Mucosa of stomach (tissue), 1 donor: ENCODE data around the gene RPS19.

ENCODE experiments used
- H3K27me3 ChIP-seq: one replicate; pipeline ENCODE4 v1.7.0; 2013; ENCODE audit warnings: mild to moderate bottlenecking, low read length; ENCODE audit not compliant: control insufficient read depth, insufficient read depth
- H3K36me3 ChIP-seq: one replicate; pipeline ENCODE4 v1.7.0; 2013; ENCODE audit warnings: low read length; ENCODE audit not compliant: control insufficient read depth, insufficient read depth
- H3K4me1 ChIP-seq: one replicate; pipeline ENCODE4 v1.7.0; 2013; ENCODE audit warnings: mild to moderate bottlenecking, low read length; ENCODE audit not compliant: control insufficient read depth, insufficient read depth
- H3K4me3 ChIP-seq: one replicate; pipeline ENCODE4 v1.7.0; 2013; ENCODE audit warnings: low read length
- H3K9ac ChIP-seq: one replicate; pipeline ENCODE4 v1.7.0; 2013; ENCODE audit warnings: mild to moderate bottlenecking, low read length, moderate library complexity
- H3K9me3 ChIP-seq: one replicate; pipeline ENCODE4 v1.7.0; 2013; ENCODE audit warnings: mild to moderate bottlenecking, low read length, moderate library complexity; ENCODE audit not compliant: control insufficient read depth
- donor health status: Pancreatic carcinoma.

The RPS19 gene

GRCh38 chr19:41845001-41845050, 15.2 kb upstream of the RPS19 start, which contains the start of gene DMRTC2:
TSS of gene DMRTC2 (plus strand) at chr19:41845042. CDS start at chr19:41847429, 2,387 bp downstream.
- H3K4me1 ChIP-seq: no peaks in the 10 kb centered on the region
- H3K27me3 ChIP-seq: no peaks in the 10 kb centered on the region
- H3K4me3 ChIP-seq: no peak within 1 kb of the TSS
- no peaks in the 10 kb centered on the region for H3K9me3 ChIP-seq
- H3K36me3 ChIP-seq: no peaks in the 10 kb centered on the region
- H3K9ac ChIP-seq: no peak within 1 kb of the TSS

GRCh38 chr19:41845051-41845590, 14.9 kb upstream of the RPS19 start:
- Histone ChIP-seq H3K27me3 (no peaks in the 10 kb centered on the region), H3K4me3 (no peak overlapping the region), H3K4me1 (no peaks in the 10 kb centered on the region), H3K36me3 (no peaks in the 10 kb centered on the region), H3K9ac (no peak overlapping the region), H3K9me3 (no peaks in the 10 kb centered on the region)

- no peaks in the 10 kb centered on the region for H3K4me1 ChIP-seq
- H3K9me3 ChIP-seq: no peaks in the 10 kb centered on the region
- H3K9ac ChIP-seq: no peak overlapping the region
- H3K4me3 ChIP-seq: no peak overlapping the region
- H3K27me3 ChIP-seq: peaks cover 6% of the 10 kb centered on the region
- H3K36me3 ChIP-seq: no peaks in the 10 kb centered on the region
Observed at GRCh38 chr19:41847351-41848105, 12.5 kb upstream of the RPS19 start.

DNA sequence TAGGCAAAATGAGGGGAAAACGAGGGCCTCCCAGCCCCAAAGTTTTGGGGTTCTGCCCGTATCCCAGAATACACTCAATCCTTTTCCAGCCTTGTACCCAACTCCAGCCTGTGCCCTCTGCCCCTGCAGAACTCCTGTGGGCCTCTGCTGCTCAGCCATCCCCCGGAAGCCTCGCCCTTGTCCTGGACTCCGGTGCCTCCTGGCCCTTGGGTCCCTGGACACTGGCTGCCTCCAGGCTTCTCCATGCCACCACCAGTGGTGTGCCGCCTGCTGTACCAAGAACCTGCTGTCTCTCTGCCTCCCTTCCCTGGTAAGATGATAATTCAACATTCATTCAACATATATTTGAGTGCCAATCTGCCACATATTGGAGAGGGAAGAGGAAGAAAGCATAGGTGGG, 11.4 kb upstream of the RPS19 start:
- H3K9ac ChIP-seq: no peak overlapping the region
- H3K4me3 ChIP-seq: no peak overlapping the region
- H3K36me3 ChIP-seq: no peaks in the 10 kb centered on the region
- H3K9me3 ChIP-seq: no peaks in the 10 kb centered on the region
- no peaks in the 10 kb centered on the region for H3K4me1 ChIP-seq
- peaks cover 10% of the 10 kb centered on the region for H3K27me3 ChIP-seq

DNA sequence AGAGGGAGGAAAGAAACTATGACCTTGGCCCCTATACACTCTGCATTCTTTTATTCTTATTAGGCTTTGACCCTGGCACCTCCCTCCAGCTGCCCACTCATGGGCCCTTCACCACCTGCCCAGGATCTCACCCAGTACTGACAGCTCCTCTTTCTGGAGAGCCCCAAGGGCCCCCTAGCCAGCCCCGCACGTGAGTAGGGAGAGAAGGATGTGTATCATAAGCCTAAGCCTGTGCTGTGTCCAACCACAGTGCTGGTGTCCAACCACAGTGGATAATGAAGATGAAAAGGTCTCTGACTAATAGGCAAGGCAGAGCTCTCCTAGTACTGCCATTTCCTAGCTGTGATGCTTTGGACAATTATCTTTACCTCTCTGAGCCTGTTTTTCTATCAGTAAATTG, 11.0 kb upstream of the RPS19 start:
- no peak overlapping the region for H3K4me3 ChIP-seq
- no peaks in the 10 kb centered on the region for H3K9me3 ChIP-seq
- H3K4me1 ChIP-seq: no peaks in the 10 kb centered on the region
- no peak overlapping the region for H3K9ac ChIP-seq
- peaks cover 10% of the 10 kb centered on the region for H3K27me3 ChIP-seq
- no peaks in the 10 kb centered on the region for H3K36me3 ChIP-seq

DNA sequence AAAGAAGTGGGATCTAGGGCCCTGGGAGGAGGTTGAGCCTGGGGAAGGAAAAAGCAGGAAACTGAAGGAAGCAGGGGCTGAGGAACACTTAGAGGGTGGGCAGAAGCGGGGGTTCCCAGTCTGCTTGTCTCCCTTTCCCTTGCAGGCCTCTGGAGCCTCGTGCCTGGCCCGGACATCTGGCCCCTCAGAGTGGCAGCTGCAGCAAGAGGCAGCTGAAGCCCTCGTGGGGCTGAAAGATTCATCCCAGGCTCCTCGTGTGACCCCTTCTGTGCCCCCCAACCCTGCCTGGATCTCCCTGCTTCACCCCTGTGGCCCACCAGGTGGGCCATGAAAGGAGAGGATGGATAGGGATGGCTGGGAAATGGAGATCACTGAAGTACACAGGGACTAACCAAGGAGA, 9.7 kb upstream of the RPS19 start:
- Histone ChIP-seq H3K4me1 (no peaks in the 10 kb centered on the region), H3K36me3 (no peaks in the 10 kb centered on the region), H3K4me3 (no peak overlapping the region), H3K9ac (no peak overlapping the region), H3K27me3 (peaks cover 10% of the 10 kb centered on the region), H3K9me3 (no peaks in the 10 kb centered on the region)

GRCh38 chr19:41851456-41851855, 8.6 kb upstream of the RPS19 start:
- H3K9me3 ChIP-seq: no peaks in the 10 kb centered on the region
- no peaks in the 10 kb centered on the region for H3K4me1 ChIP-seq
- H3K36me3 ChIP-seq: no peaks in the 10 kb centered on the region
- no peak overlapping the region for H3K9ac ChIP-seq
- H3K27me3 ChIP-seq: peaks cover 10% of the 10 kb centered on the region
- no peak overlapping the region for H3K4me3 ChIP-seq

GRCh38 chr19:41853344-41853743, 6.7 kb upstream of the RPS19 start:
- Histone ChIP-seq H3K9ac (no peak overlapping the region), H3K9me3 (no peaks in the 10 kb centered on the region), H3K4me1 (no peaks in the 10 kb centered on the region), H3K36me3 (no peaks in the 10 kb centered on the region), H3K27me3 (peaks cover 10% of the 10 kb centered on the region), H3K4me3 (no peak overlapping the region)

GRCh38 chr19:41853768-41854167, 6.3 kb upstream of the RPS19 start:
- H3K4me3 ChIP-seq: no peak overlapping the region
- no peaks in the 10 kb centered on the region for H3K9me3 ChIP-seq
- H3K4me1 ChIP-seq: no peaks in the 10 kb centered on the region
- peaks cover 10% of the 10 kb centered on the region for H3K27me3 ChIP-seq
- H3K9ac ChIP-seq: no peak overlapping the region
- no peaks in the 10 kb centered on the region for H3K36me3 ChIP-seq

DNA sequence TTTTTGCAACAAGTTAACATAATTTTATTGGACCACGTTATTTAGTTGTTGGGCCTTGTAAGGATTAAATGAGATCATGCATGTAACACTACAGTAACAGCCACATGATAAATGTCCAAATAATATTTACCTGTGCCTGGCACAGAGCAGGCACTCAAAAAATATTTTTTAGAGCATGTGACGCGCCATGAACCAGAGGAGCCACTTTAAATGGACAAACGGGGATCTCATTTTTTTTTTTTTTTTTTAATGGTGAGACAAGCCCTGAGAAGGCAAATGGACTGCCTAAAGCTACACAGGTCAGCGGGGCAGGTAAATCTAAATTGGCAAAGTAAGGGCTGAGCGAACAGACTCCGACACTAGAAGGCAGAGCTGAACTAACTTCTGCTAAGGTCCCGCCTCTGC, 840 bp upstream of the RPS19 start:
- Histone ChIP-seq H3K9ac (peak overlapping the region; percentile 11), H3K4me3 (no peak overlapping the region), H3K9me3 (no peaks in the 10 kb centered on the region), H3K27me3 (no peaks in the 10 kb centered on the region), H3K36me3 (peaks cover 4% of the 10 kb centered on the region), H3K4me1 (peaks cover 37% of the 10 kb centered on the region)

- Histone ChIP-seq H3K36me3 (peaks cover 9% of the 10 kb centered on the region), H3K4me3 (peak overlapping the region; percentile 72), H3K9ac (peak overlapping the region; percentile 94), H3K27me3 (no peaks in the 10 kb centered on the region), H3K9me3 (no peaks in the 10 kb centered on the region), H3K4me1 (peaks cover 37% of the 10 kb centered on the region)
Observed at GRCh38 chr19:41860419-41861115, 512 bp downstream of the RPS19 start.

DNA sequence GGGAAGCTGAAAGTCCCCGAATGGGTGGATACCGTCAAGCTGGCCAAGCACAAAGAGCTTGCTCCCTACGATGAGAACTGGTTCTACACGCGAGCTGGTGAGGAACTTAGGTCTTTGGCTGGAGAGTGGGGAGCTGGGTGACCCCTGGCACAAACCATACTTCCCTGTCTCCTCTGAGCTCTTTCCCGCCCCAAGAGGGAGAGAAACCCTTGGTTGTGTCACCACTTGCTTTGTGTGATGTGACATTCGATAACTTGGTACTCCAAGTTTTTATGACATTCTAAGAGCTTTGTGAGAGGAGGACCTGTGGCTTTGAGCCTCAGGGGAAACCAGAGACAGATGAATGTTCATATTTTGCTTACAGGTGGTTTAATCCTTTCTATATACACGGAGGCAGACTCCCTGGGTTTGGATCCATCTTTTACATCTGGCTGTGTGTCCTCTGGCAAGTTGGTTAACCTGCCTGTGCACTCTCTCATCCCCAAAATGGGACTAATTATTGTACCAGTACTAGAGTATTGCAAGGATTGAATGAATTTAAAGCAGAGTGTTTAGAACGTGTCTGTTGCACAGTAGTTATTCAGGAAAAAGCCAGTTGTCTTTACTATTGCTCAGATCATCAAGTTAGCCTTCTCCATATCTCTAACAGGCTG, 1.2 kb downstream of the RPS19 start:
- peaks cover 9% of the 10 kb centered on the region for H3K36me3 ChIP-seq

More for the DNA sequence above, 1.2 kb downstream of the RPS19 start:
- no peaks in the 10 kb centered on the region for H3K9me3 ChIP-seq
- peak overlapping the region; percentile 72 for H3K4me3 ChIP-seq
- H3K4me1 ChIP-seq: peaks cover 37% of the 10 kb centered on the region
- no peaks in the 10 kb centered on the region for H3K27me3 ChIP-seq
- H3K9ac ChIP-seq: peak overlapping the region; percentile 94
